HG03378 (cell line): Measurements from ENCODE around the gene BTBD9.

ENCODE experiments used
- ATAC-seq: cut with Tn5 transposase; IDR thresholded peaks from one replicate; pipeline ENCODE4 v1.9.1; 2021; ENCODE audit warnings: mild to moderate bottlenecking, moderate library complexity; ENCODE audit not compliant: unreplicated experiment

The BTBD9 gene

GRCh38 chr6:38269461-38270172 is 370.1 kb downstream of the BTBD9 start:
- ATAC-seq = no peak

GRCh38 chr6:38268342-38268741 is 371.4 kb downstream of the BTBD9 start:
- no peak for ATAC-seq

- ATAC-seq = no peak
Observed at GRCh38 chr6:38266921-38267354, 372.8 kb downstream of the BTBD9 start.

- ATAC-seq = no peak
Observed at GRCh38 chr6:38264605-38265004, 375.1 kb downstream of the BTBD9 start.

- no peak for ATAC-seq
Observed at GRCh38 chr6:38262609-38263008, 377.1 kb downstream of the BTBD9 start.

GRCh38 chr6:38262026-38262425 is 377.7 kb downstream of the BTBD9 start:
- ATAC-seq = no peak

GRCh38 chr6:38261626-38262025 is 378.1 kb downstream of the BTBD9 start:
- no peak for ATAC-seq

- no peak for ATAC-seq
Observed at GRCh38 chr6:38259736-38260135, 380.0 kb downstream of the BTBD9 start.

- no peak for ATAC-seq
Observed at GRCh38 chr6:38248500-38249234, 391.1 kb downstream of the BTBD9 start.

- no peak for ATAC-seq
Observed at GRCh38 chr6:38245295-38245694, 394.4 kb downstream of the BTBD9 start.

GRCh38 chr6:38244869-38245268 is 394.9 kb downstream of the BTBD9 start:
- ATAC-seq = no peak

- ATAC-seq = no peak
Observed at GRCh38 chr6:38241200-38241871, 398.4 kb downstream of the BTBD9 start.

- no peak for ATAC-seq
Observed at GRCh38 chr6:38239719-38240451, 399.8 kb downstream of the BTBD9 start.

GRCh38 chr6:38236631-38237030 is 403.1 kb downstream of the BTBD9 start:
- ATAC-seq = no peak

- ATAC-seq = peak; percentile 57
Observed at GRCh38 chr6:38234934-38235682, 404.6 kb downstream of the BTBD9 start.

- no peak for ATAC-seq
Observed at GRCh38 chr6:38234141-38234540, 405.6 kb downstream of the BTBD9 start.

- ATAC-seq = no peak
Observed at GRCh38 chr6:38233161-38233791, 406.5 kb downstream of the BTBD9 start.

GRCh38 chr6:38225766-38226165 is 414.0 kb downstream of the BTBD9 start:
- no peak for ATAC-seq

- no peak for ATAC-seq
Observed at GRCh38 chr6:38221251-38221650, 418.5 kb downstream of the BTBD9 start.
